Measurements from ENCODE around the gene UCK2. TPM values are rescaled to one million over a fixed set of nuclear protein-coding genes. Genes with fewer than 3 reads are reported as not detected.

UCK2 gene
- total RNA-seq, 1 experiment from 2014 or later = 67.2 TPM

DNA sequence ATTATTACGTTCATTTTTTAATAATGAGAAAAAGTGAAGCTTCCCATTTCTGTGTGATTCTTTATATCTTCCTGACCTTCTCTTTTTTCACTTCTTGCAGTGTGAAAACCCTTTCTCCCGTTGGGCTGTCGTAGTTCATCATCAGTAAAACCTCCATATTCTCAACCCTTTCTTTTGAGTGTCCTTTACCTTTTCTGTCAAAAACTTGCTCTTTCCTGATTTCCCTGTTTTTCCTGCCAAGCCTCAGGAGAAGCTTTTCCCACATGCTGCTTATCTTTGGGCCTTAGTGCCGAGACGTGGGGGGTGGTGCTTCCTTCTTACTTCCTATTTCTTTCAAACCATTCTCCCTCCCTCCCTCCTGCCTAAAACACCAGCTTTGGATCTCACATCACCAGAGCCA is 46.1 kb downstream of the UCK2 start:
- peaks cover 10% of the 10 kb centered on the region for H3K9me3 Mint-ChIP-seq (ENCODE audit: unreplicated experiment)
- peaks cover 6% of the 10 kb centered on the region for H3K4me1 Mint-ChIP-seq (ENCODE audit: low read depth, unreplicated experiment)
- H3K36me3 ChIP-seq (ENCODE audit: control insufficient read depth, insufficient read depth, low read length) = no peaks in the 10 kb centered on the region
- CTCF ChIA-PET = no interaction called here
- H3K4me1 ChIP-seq = 0 out of 2 replicates have a peak, but pooled peaks cover 8% of the 10 kb centered on the region
- intact Hi-C loops (cut with micrococcal nuclease; ENCODE audit: unreplicated experiment) = no loop called here
- BruUV-seq (replicated peaks) = no TSS peak
- H3K27me3 Mint-ChIP-seq (ENCODE audit: insufficient read depth, unreplicated experiment) = no peaks in the 10 kb centered on the region
- no peak for DNase-seq
- POLR2A ChIA-PET = no interaction called here
- H3K4me3 Mint-ChIP-seq (ENCODE audit: unreplicated experiment) = no peak overlapping the region
- no peak overlapping the region for H3K4me3 ChIP-seq (ENCODE audit: low read depth, low read length)
- no peaks in the 10 kb centered on the region for H3K27me3 ChIP-seq (replicated peaks; ENCODE audit: control insufficient read depth, insufficient read depth, low read length)
- H3K36me3 Mint-ChIP-seq (ENCODE audit: insufficient read depth, unreplicated experiment) = peaks cover 8% of the 10 kb centered on the region
- H3K9me3 ChIP-seq = peaks cover 8% of the 10 kb centered on the region; the same call in 1 of the 2 replicates
- TF ChIP-seq, protein P1, sequence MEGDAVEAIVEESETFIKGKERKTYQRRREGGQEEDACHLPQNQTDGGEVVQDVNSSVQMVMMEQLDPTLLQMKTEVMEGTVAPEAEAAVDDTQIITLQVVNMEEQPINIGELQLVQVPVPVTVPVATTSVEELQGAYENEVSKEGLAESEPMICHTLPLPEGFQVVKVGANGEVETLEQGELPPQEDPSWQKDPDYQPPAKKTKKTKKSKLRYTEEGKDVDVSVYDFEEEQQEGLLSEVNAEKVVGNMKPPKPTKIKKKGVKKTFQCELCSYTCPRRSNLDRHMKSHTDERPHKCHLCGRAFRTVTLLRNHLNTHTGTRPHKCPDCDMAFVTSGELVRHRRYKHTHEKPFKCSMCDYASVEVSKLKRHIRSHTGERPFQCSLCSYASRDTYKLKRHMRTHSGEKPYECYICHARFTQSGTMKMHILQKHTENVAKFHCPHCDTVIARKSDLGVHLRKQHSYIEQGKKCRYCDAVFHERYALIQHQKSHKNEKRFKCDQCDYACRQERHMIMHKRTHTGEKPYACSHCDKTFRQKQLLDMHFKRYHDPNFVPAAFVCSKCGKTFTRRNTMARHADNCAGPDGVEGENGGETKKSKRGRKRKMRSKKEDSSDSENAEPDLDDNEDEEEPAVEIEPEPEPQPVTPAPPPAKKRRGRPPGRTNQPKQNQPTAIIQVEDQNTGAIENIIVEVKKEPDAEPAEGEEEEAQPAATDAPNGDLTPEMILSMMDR (IDR thresholded peaks at IDR 0.05; ENCODE audit: insufficient read depth in 1 of 2, low read depth in 1 of 2, low read length in 1 of 2, severe bottlenecking in 1 of 2, unreplicated experiment in 1 of 2) = no peak
- no peak overlapping the region for H3K27ac Mint-ChIP-seq (ENCODE audit: unreplicated experiment)

DNA sequence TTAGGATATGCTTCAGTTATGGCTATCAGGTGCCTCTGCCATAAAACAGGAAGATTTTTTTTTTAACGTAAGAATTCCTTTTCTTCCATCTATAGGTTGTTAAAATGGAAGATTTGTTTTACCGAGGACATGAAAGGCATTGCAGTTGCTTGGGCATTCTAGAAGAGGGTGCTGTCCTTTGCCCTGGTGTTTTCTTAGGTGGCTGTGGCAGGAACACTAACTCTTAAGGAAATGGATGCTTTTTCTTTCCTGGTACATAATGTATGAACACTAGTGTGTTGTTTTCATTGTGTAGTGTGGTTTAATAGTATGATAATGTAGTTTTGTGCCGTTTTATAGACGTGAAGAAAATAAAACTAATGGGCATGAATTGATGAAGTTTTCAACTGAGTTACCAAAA is 47.2 kb downstream of the UCK2 start:
- peaks cover 6% of the 10 kb centered on the region for H3K4me1 Mint-ChIP-seq (ENCODE audit: low read depth, unreplicated experiment)
- H3K36me3 ChIP-seq (ENCODE audit: control insufficient read depth, insufficient read depth, low read length) = no peaks in the 10 kb centered on the region
- H3K4me1 ChIP-seq = 0 out of 2 replicates have a peak, but pooled peaks cover 8% of the 10 kb centered on the region
- CTCF ChIA-PET = no interaction called here
- DNase-seq = no peak
- no peaks in the 10 kb centered on the region for H3K27me3 Mint-ChIP-seq (ENCODE audit: insufficient read depth, unreplicated experiment)
- no peak overlapping the region for H3K27ac Mint-ChIP-seq (ENCODE audit: unreplicated experiment)
- no TSS peak for BruUV-seq (replicated peaks)
- no peak overlapping the region for H3K4me3 Mint-ChIP-seq (ENCODE audit: unreplicated experiment)
- no peak overlapping the region for H3K4me3 ChIP-seq (ENCODE audit: low read depth, low read length)
- TF ChIP-seq, protein P1 (IDR thresholded peaks at IDR 0.05; ENCODE audit: insufficient read depth in 1 of 2, low read depth in 1 of 2, low read length in 1 of 2, severe bottlenecking in 1 of 2, unreplicated experiment in 1 of 2) = no peak
- peaks cover 8% of the 10 kb centered on the region; the same call in 1 of the 2 replicates for H3K9me3 ChIP-seq
- intact Hi-C loops (cut with micrococcal nuclease; ENCODE audit: unreplicated experiment) = no loop called here
- H3K27me3 ChIP-seq (replicated peaks; ENCODE audit: control insufficient read depth, insufficient read depth, low read length) = no peaks in the 10 kb centered on the region
- H3K36me3 Mint-ChIP-seq (ENCODE audit: insufficient read depth, unreplicated experiment) = peaks cover 10% of the 10 kb centered on the region
- POLR2A ChIA-PET = no interaction called here
- H3K9me3 Mint-ChIP-seq (ENCODE audit: unreplicated experiment) = peaks cover 10% of the 10 kb centered on the region

DNA sequence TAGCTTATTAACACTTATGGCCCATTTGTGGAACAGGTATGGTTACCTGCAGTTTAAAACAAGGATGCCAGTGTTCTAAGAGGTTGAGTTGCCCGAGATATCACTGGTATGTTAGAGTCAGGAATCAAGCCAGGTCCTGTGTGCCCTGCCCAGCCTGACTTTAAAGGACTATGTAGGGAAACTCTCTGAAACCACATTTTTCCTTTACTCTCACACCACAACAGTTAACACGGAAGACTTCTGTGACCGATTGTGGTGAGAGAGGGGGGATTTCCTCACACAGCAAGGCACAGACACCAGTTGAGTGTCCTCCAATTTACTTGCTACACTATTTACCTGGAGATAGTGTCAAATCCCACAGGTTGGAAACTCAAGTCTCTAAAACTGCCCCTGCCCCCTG is 47.8 kb downstream of the UCK2 start:
- peaks cover 11% of the 10 kb centered on the region for H3K4me1 Mint-ChIP-seq (ENCODE audit: low read depth, unreplicated experiment)
- POLR2A ChIA-PET = no interaction called here
- no peak for DNase-seq
- H3K9me3 Mint-ChIP-seq (ENCODE audit: unreplicated experiment) = peaks cover 10% of the 10 kb centered on the region
- no peak overlapping the region for H3K4me3 ChIP-seq (ENCODE audit: low read depth, low read length)
- peaks cover 10% of the 10 kb centered on the region for H3K36me3 Mint-ChIP-seq (ENCODE audit: insufficient read depth, unreplicated experiment)
- H3K27me3 ChIP-seq (replicated peaks; ENCODE audit: control insufficient read depth, insufficient read depth, low read length) = no peaks in the 10 kb centered on the region
- BruUV-seq (replicated peaks) = no TSS peak
- no peaks in the 10 kb centered on the region for H3K36me3 ChIP-seq (ENCODE audit: control insufficient read depth, insufficient read depth, low read length)
- no peaks in the 10 kb centered on the region for H3K27me3 Mint-ChIP-seq (ENCODE audit: insufficient read depth, unreplicated experiment)
- 0 out of 2 replicates have a peak, but pooled peaks cover 8% of the 10 kb centered on the region for H3K4me1 ChIP-seq
- H3K4me3 Mint-ChIP-seq (ENCODE audit: unreplicated experiment) = no peak overlapping the region
- H3K9me3 ChIP-seq = peaks cover 8% of the 10 kb centered on the region; the same call in 1 of the 2 replicates
- TF ChIP-seq, protein P1 (IDR thresholded peaks at IDR 0.05; ENCODE audit: insufficient read depth in 1 of 2, low read depth in 1 of 2, low read length in 1 of 2, severe bottlenecking in 1 of 2, unreplicated experiment in 1 of 2) = no peak
- intact Hi-C loops (cut with micrococcal nuclease; ENCODE audit: unreplicated experiment) = no loop called here
- H3K27ac Mint-ChIP-seq (ENCODE audit: unreplicated experiment) = peak overlapping the region; percentile 39
- CTCF ChIA-PET = no interaction called here
